CD4-positive, alpha-beta T cell (primary cell): ENCODE results near the gene SRPX2. TPM values are rescaled to one million over a fixed set of nuclear protein-coding genes. Genes with fewer than 3 reads are reported as not detected.

ENCODE experiments used
- ATAC-seq: fragments of 200-7000 bp; cut with Tn5 transposase; one replicate; pipeline ENCODE4 v1.10.0; 2022; ENCODE audit warnings: mild to moderate bottlenecking; ENCODE audit not compliant: poor library complexity
- CTCF ChIA-PET: fragments of 350-600 bp; sonication (Branson Sonifier 250); formaldehyde crosslinking; loops from one replicate; lab custom pipeline; 2021; ENCODE audit warnings: antibody characterized with exemption, inconsistent platforms; lab: Charles Lee
- POLR2A ChIA-PET: fragments of 350-600 bp; sonication (Branson Sonifier 250); formaldehyde crosslinking; loops from one replicate; lab custom pipeline; 2021; ENCODE audit warnings: antibody characterized with exemption, inconsistent platforms; lab: Charles Lee
- DNase-seq, 14 experiments: peaks; one replicate each; pipeline ENCODE4 v3.0.0-alpha.2; 2013 to 2020; ENCODE audit warnings: mixed read lengths in 2 of 14
- H3K27ac ChIP-seq, 2 donors: one replicate each; pipeline versions ENCODE4 v1.5.1 to v1.7.0; 2013; ENCODE audit warnings: low read length in 2 of 2, low read depth in 1 of 2, mild to moderate bottlenecking in 1 of 2
- H3K27me3 ChIP-seq, 2 experiments: 1 replicate in 1 of 2; 2 replicates in 1 of 2; pipeline versions ENCODE4 v1.6.1 to v1.7.0; 2013; ENCODE audit warnings: low read length in 2 of 2, control low read depth in 1 of 2, mild to moderate bottlenecking in 1 of 2, moderate library complexity in 1 of 2; ENCODE audit not compliant: insufficient read depth in 2 of 2, control insufficient read depth in 1 of 2
- H3K36me3 ChIP-seq: one replicate; pipeline ENCODE4 v1.6.1; 2013; ENCODE audit warnings: low read length, control low read depth; ENCODE audit not compliant: insufficient read depth
- H3K4me1 ChIP-seq: one replicate; pipeline ENCODE4 v1.6.1; 2013; ENCODE audit warnings: low read length, control low read depth; ENCODE audit not compliant: insufficient read depth
- H3K4me3 ChIP-seq: one replicate; pipeline ENCODE4 v1.5.1; 2013; ENCODE audit warnings: mild to moderate bottlenecking, low read length, moderate library complexity
- H3K9me3 ChIP-seq, 2 experiments: 1 replicate in 1 of 2; 2 replicates in 1 of 2; pipeline versions ENCODE4 v1.6.1 to v1.7.0; 2013; ENCODE audit warnings: low read length in 2 of 2, mild to moderate bottlenecking in 2 of 2, control low read depth in 1 of 2, moderate library complexity in 1 of 2; ENCODE audit not compliant: control insufficient read depth in 1 of 2, insufficient read depth in 1 of 2
- H3K27ac Mint-ChIP-seq: one replicate; pipeline ENCODE4 v1.8.0; 2020; ENCODE audit warnings: mixed read lengths
- H3K27me3 Mint-ChIP-seq: one replicate; pipeline ENCODE4 v1.8.0; 2021; ENCODE audit warnings: mixed read lengths
- H3K36me3 Mint-ChIP-seq: one replicate; pipeline ENCODE4 v1.8.0; 2021; ENCODE audit warnings: low read depth, mixed read lengths
- H3K4me1 Mint-ChIP-seq: one replicate; pipeline ENCODE4 v1.8.0; 2021; ENCODE audit warnings: low read depth, mixed read lengths
- H3K4me3 Mint-ChIP-seq: one replicate; pipeline ENCODE4 v1.8.0; 2020; ENCODE audit warnings: mild to moderate bottlenecking, mixed read lengths
- H3K9me3 Mint-ChIP-seq: one replicate; pipeline ENCODE4 v1.8.0; 2020; ENCODE audit warnings: mixed read lengths
- intact Hi-C, 2 experiments: fragments of 100-400 bp; cut with DNase I in 1 of 2; cut with micrococcal nuclease in 1 of 2; formaldehyde crosslinking; loops; one replicate each; pipeline versions ENCODE4 v1.15.1 to v1.9.0; 2023 to 2025; cut with DNase I, micrococcal nuclease
- total RNA-seq, 174 experiments: library from RNA in 2 of 174; stranded (reverse) in 2 of 174; gene quantifications; one replicate each; pipeline ENCODE4 v1.2.3 and lab custom pipeline; 2021 to 2026
- TF ChIP-seq, protein P1 (sequence below): fragments of 200-600 bp; IDR thresholded peaks from one replicate; pipeline ENCODE4 v1.8.0; 2022; ENCODE audit warnings: antibody characterized with exemption, mild to moderate bottlenecking

Gene SRPX2
- total RNA-seq, 2 experiments from 2014 or later, result not detected

GRCh38 chrX:100687546-100687945 lies 43.5 kb downstream of the SRPX2 start:
- Mint-ChIP-seq H3K36me3 (no peaks in the 10 kb centered on the region), H3K4me3 (no peak overlapping the region), H3K27ac (no peak overlapping the region), H3K9me3 (no peaks in the 10 kb centered on the region), H3K4me1 (no peaks in the 10 kb centered on the region), H3K27me3 (peaks cover 8% of the 10 kb centered on the region)
- intact Hi-C loops, result loop anchor here (2.0 to 10.0 kb wide), 3 partner anchors 517 to 599 kb away; no protein-coding TSS in a partner anchor
- TF ChIP-seq, protein P1, sequence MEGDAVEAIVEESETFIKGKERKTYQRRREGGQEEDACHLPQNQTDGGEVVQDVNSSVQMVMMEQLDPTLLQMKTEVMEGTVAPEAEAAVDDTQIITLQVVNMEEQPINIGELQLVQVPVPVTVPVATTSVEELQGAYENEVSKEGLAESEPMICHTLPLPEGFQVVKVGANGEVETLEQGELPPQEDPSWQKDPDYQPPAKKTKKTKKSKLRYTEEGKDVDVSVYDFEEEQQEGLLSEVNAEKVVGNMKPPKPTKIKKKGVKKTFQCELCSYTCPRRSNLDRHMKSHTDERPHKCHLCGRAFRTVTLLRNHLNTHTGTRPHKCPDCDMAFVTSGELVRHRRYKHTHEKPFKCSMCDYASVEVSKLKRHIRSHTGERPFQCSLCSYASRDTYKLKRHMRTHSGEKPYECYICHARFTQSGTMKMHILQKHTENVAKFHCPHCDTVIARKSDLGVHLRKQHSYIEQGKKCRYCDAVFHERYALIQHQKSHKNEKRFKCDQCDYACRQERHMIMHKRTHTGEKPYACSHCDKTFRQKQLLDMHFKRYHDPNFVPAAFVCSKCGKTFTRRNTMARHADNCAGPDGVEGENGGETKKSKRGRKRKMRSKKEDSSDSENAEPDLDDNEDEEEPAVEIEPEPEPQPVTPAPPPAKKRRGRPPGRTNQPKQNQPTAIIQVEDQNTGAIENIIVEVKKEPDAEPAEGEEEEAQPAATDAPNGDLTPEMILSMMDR, result no peak
- ChIA-PET POLR2A (no interaction called here), CTCF (interaction anchor here (1.9 kb wide), 1 partner anchor 81 kb away, joined by 5 read pairs; no protein-coding TSS in a partner anchor)
- no peaks in the 10 kb centered on the region for H3K27me3 ChIP-seq
- H3K36me3 ChIP-seq, result no peaks in the 10 kb centered on the region
- ATAC-seq (no peak), DNase-seq (no peak)
- H3K4me1 ChIP-seq, result no peaks in the 10 kb centered on the region
- H3K27ac ChIP-seq, result no peak overlapping the region
- H3K4me3 ChIP-seq, result no peak overlapping the region
- no peaks in the 10 kb centered on the region for H3K9me3 ChIP-seq

DNA sequence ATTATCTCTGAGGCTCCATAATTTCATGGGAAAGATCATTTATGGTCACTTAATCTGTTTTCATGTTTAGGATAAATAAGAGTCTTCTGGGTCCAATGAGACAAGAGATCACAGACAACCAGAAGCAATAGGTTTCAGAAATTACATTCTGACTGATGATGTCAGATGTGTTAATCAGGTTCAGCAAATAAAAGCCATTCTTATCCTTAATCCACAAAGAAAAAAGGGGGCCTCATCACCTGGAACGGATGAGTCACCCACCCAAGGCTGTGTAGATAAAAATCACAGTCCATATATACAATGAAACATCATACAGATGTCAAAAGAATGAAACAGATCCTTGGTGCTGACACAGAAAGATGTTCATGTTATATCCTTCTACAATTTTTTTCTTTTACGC lies 51.3 kb downstream of the SRPX2 start:
- ChIA-PET POLR2A (no interaction called here), CTCF (no interaction called here)
- H3K4me3 ChIP-seq, result no peak overlapping the region
- no peaks in the 10 kb centered on the region for H3K4me1 Mint-ChIP-seq
- no peaks in the 10 kb centered on the region for H3K36me3 Mint-ChIP-seq
- no peaks in the 10 kb centered on the region for H3K4me1 ChIP-seq
- H3K36me3 ChIP-seq, result no peaks in the 10 kb centered on the region
- DNase-seq (no peak), ATAC-seq (no peak)
- peaks cover 0 to 13% of the 10 kb centered on the region in 2 experiments for H3K27me3 ChIP-seq
- H3K4me3 Mint-ChIP-seq, result no peak overlapping the region
- intact Hi-C loops, result no loop called here
- H3K27ac Mint-ChIP-seq, result no peak overlapping the region
- TF ChIP-seq, protein P1, result no peak
- H3K27ac ChIP-seq, result no peak overlapping the region
- H3K9me3 Mint-ChIP-seq, result no peaks in the 10 kb centered on the region
- peaks cover 25% of the 10 kb centered on the region for H3K27me3 Mint-ChIP-seq
- no peaks in the 10 kb centered on the region for H3K9me3 ChIP-seq

DNA sequence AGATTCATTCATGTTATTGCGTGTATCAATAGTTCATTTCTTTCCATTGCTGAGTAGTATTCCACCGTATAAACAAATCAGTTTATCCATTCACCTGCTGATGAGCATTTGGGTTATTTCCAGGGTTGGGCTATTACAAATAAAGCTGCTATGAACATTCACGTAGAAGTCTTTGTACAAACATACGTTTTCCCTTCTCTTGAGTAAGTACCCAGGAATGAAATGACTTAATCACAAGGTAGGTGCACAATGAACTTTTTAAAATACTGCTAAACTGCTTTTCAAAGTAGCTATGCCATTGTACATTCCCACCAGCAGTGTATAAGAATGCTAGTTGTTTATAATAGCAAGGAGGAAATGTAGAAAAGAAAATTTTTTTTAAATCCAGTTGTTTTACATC lies 52.0 kb downstream of the SRPX2 start:
- H3K4me1 Mint-ChIP-seq, result no peaks in the 10 kb centered on the region

More for the DNA sequence above, 52.0 kb downstream of the SRPX2 start:
- Histone ChIP-seq H3K27ac (no peak overlapping the region), H3K27me3 (peaks cover 0 to 13% of the 10 kb centered on the region in 2 experiments), H3K36me3 (no peaks in the 10 kb centered on the region), H3K4me1 (no peaks in the 10 kb centered on the region), H3K4me3 (no peak overlapping the region), H3K9me3 (no peaks in the 10 kb centered on the region)
- Mint-ChIP-seq H3K36me3 (no peaks in the 10 kb centered on the region), H3K27ac (no peak overlapping the region), H3K9me3 (no peaks in the 10 kb centered on the region), H3K27me3 (peaks cover 25% of the 10 kb centered on the region), H3K4me3 (no peak overlapping the region)
- no peak for DNase-seq
- no peak for ATAC-seq
- CTCF ChIA-PET, result no interaction called here
- intact Hi-C loops, result no loop called here
- TF ChIP-seq, protein P1, result no peak
- POLR2A ChIA-PET, result no interaction called here
